Stimulated activated CD4-positive, alpha-beta T cell treated with anti-CD3 and anti-CD28 coated beads, Interleukin-4, amount 100 ng/mL, for 48 hours (primary cell): ENCODE data around the gene DNAJC7.
"Not testable (repeated sequence)": the region's sequence is repeated elsewhere in the genome, so short reads cannot be mapped to it uniquely, and the experiment has no call there.

Source experiments
- DNase-seq, 2 donors: peaks; one replicate each; pipeline ENCODE4 v3.0.0-alpha.2; 2020; ENCODE audit warnings: low read depth in 2 of 2

The DNAJC7 gene

DNA sequence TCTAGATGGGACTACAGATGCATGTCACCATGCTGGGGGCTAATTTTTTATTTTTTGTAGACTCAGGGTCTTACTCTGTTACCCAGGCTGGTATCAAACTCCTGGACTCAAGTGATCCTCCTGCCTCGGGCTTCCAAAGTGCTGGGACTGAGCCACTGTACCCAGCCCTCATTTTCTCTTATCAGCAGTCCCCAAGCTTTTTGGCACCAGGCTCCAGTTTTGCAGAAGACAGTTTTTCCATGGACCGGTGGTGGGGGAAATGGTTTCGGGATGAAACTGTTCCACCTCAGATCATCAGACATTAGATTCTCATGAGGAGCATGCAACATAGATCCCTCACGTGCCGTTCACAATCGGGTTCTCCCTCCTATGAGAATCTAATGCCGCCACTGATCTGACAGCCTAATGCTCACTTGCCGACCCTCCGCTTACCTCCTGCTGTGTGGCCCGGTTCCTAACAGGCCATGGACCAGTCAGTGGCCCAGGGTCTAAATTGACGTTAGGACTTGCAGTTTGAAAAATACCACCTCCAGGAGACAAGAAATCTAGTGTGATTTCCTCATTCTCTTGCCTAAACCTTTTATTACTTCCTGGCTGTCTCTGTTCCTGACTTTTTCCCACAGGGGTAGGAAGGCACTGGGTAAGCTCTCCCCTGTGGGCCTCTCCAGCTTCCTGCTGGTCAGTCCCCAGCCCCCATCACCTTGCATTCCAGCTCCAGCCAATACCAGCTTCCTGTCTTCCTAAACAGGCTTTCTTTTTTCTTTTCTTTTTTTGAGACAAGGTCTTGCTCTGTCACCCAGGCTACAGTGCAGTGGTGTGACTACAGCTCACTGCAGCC, 60.0 kb downstream of the DNAJC7 start:
- no peak for DNase-seq

- DNase-seq: no peak
Observed at GRCh38 chr17:41956522-41956921, 60.7 kb downstream of the DNAJC7 start.

DNA sequence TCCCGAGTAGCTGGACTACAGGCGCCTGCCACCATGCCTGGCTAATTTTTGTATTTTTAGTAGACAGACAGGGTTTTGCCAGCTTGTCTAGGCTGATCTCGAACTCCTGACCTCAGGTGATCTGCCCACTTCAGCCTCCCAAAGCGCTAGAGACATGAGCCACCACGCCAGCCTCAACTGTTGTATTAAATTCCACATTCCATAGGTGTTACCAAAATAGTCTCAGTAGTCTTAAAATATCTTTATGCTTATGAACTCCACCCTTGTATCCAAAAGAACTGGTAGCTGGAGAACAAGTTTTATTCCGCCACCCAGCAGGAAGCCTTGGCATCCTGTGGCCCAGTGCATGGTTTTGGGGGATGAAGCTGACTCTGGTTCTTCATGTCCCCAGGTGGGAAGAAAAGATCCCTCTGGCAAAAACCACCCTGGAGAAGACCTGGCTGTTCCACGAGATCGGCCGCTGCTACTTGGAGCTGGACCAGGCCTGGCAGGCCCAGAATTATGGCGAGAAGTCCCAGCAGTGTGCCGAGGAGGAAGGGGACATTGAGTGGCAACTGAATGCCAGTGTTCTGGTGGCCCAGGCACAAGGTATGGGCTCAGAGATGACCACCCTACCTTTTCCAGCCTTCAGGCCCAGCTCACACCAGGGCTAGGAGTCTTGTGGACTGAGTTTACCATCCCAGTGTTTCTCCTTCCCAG, 68.3 kb downstream of the DNAJC7 start:
- DNase-seq: no peak

DNA sequence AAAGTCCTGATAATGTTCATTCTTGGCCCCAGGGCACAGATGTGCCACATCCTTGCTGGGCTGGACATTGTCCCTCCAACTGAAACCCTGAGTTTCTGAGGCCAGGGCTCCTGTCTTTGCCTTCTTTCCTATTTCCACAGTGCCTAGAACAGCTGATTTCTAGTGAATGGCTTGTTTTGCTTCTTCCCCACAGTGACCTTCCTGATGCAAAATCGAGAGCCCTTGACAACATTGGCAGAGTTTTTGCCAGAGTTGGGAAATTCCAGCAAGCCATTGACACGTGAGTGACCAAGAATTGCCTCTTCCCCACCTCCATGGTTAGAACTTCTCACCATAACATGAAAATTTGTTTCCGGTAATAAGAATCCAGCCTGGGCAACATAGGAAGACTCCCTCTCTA, 72.3 kb downstream of the DNAJC7 start:
- DNase-seq: no peak

GRCh38 chr17:41943492-41943891, 73.7 kb downstream of the DNAJC7 start:
- DNase-seq: no peak

DNA sequence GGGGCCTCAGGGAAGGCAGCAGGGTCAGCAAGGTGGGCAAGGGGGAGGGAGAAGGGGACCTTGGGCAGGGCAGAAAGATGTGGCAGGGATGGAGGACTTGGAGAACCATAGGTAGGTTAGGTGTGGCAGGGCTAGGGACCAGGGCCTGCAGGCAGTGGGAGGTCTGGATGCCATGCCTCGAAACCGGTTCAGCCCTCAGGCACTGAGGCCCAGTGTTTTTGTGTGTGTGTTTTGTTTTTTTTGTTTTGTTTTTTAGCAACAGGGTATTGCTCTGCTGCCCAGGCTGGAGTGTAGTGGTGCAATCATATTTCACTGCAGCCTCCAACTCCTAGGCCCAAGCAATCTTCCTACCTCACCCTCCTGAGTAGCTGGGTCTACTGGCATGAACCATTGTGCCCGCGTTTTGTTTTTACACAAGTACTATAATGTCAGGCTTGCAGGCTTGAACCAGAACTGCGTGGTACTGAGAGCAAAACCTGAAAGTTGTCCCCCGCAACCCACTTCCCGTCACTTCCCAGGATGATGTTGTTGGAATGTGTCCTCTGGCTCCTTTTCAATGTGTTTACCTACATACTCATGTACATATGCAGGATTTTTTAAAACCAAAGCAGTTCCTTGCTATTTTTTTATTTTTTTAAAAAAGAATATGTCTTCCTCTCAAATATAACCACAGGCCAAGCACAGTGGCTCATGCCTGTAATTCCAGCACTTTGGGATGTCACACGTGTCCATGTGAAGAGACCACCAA, 74.4 kb downstream of the DNAJC7 start:
- no peak for DNase-seq

DNA sequence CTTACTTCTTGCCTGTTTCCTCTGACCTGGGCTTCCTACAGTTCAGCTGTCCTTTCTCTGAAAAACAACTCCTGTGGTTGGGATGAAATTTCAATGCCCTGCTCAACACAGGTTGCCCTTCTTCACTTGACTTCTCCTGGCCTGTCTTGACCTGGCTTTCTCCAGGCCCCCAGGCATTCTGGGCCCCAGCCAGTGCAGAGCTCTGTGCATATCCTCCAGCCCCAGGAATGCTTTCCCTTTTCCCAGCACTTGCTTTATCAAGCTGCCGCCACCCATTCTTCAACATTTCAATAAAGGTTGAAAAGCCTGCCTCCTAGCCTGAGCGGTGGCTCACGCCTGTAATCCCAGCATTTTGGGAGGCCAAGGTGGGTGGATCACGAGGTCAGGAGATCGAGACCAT, 76.1 kb downstream of the DNAJC7 start:
- DNase-seq: no peak

- DNase-seq: no peak
Observed at GRCh38 chr17:41939693-41940090, 77.5 kb downstream of the DNAJC7 start.

DNA sequence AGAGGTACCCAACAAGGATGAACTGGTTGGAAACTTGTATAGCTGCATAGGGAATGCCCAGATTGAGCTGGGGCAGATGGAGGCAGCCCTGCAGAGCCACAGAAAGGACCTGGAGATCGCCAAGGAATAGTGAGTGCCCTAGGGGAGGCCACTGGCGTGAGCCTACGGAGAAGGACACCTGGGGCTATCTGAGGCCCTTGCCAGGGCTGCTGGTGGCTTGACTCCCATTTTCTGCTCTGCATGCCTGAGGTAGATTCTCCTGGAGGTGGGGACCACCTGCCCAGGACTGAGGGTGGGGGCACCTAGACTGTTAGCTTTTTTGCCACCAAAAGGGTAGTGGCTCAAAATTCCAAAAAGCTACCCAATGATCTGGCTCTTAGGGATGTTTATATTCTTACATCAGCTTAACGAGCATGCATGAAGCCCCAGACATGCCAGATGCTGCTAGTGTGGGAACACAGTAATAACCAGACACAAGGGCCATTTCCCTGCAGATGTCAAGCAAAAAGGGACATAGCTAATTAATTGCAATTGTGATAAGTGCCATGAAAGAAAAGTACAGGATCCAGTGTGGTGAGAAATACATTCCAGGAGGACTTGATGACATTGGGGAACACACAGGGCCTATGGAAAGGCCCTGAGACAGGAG, 78.1 kb downstream of the DNAJC7 start:
- DNase-seq: no peak

DNA sequence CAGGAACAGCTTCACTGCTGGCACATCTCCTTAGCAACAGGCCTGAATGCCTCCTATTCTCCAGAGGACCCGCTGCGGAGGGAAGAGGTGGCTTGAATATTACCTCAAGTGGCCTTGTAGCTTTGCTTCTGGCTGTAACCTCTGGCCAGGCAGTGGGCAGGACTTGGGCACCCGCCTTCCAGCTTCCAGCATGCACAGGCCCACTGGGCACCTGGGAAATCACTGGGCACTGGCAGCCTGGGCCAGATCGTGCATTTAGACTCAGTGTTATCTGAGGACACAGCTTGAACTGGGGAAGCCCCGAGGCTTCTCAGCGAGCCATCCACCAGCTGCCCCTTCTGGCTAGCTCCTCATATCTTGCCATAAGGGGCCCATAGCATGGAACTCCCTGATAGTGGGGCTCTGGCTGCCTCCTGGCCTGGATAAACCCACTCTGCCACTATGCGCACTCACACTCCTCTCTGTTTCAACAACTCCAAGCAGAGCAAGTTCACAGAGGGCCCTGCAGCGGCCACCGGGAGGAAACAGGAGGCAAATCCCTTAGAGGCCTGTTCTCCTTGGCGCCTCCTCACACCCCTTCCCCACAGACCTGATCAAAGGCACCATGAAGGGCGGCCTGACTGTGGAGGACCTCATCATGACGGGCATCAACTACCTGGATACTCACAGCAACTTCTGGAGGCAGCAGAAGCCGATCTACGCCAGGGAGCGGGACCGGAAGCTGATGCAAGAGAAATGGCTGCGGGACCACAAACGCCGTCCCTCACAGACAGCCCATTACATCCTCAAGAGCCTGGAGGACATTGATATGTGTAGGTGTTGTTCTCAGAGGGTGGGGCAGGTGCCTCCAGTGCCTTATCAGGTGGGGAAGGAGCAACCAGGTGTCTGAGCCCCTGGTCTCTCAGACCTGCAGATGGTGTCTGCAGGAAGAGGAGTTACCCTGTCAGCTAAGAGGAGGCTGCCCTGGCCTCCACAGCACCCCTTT, 79.0 kb downstream of the DNAJC7 start:
- no peak for DNase-seq

GRCh38 chr17:41935641-41936040, 81.6 kb downstream of the DNAJC7 start:
- DNase-seq: no peak

DNA sequence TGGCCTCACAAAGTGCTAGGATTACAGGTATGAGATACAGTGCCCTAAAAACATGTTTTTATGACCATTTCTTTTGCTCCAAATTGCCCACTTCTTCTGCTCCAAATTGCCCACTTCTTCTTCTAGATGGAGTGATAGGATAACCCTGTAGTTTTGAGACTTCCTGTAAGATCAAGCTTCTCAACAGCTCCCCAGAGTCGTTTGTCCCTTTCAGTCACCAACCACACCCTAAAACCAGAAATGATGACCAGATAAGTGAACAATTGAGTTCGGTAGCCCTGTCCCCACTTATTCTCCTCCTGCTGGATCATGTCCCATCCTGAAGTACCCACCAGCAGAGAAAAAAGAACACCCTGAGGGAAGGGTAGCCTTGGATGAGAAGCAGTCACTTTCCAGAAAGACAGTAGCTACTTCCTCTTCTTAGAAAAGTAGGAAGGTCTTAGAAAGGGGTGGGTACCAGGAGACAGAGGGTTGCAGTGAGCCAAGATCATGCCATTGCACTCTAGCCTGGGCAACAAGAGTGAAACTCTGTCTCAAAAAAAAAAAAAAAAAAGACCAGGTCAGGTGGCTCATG, 84.3 kb downstream of the DNAJC7 start:
- no peak for DNase-seq

- not testable (repeated sequence) for DNase-seq
Observed at GRCh38 chr17:41931715-41932114, 85.5 kb downstream of the DNAJC7 start.

- DNase-seq: not testable (repeated sequence)
Observed at GRCh38 chr17:41930833-41931156, 86.4 kb downstream of the DNAJC7 start.

DNA sequence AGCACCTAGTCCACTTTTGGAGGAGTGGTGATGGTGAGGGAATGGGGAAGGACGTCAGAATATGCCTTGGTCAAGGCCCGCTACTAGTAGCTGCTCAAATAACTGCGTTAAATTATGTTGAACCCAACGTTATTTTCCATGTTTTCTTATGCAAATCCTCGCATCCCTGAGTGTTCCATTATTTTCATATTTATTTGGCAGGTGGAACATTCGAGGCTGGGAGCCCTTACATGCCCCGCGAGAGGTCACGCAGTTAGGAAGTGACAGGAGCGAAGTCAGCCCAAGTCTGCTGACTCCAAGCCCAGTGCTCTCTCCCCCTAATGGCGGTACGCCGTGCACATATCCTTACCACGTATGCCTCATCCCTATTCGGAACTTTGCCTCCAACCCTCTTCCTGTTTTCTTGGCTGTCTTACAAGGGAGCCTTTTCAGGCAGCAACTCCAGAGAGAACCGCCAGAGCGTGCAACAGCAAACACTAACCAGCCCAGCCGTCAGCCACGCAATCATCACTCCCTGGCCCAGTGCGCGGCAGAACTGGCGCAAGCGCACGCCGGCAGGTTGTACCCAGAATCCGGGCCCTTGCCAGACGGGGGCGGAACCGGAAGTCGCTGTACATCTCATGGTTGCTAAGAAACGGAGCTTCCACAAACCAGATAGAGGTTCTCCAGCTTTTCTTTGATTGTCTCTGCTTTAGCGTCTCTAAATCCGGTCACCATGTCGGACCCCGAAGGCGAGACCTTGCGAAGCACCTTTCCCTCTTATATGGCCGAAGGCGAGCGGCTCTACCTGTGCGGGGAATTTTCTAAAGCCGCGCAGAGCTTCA, 87.0 kb downstream of the DNAJC7 start, which contains the start of gene ODAD4:
Gene ODAD4 (plus strand): TSS at position 609 of the 824 bp plus-strand sequence. CDS start 107 bp downstream, at position 716.
- peak; percentile 90 to 95 for DNase-seq

DNA sequence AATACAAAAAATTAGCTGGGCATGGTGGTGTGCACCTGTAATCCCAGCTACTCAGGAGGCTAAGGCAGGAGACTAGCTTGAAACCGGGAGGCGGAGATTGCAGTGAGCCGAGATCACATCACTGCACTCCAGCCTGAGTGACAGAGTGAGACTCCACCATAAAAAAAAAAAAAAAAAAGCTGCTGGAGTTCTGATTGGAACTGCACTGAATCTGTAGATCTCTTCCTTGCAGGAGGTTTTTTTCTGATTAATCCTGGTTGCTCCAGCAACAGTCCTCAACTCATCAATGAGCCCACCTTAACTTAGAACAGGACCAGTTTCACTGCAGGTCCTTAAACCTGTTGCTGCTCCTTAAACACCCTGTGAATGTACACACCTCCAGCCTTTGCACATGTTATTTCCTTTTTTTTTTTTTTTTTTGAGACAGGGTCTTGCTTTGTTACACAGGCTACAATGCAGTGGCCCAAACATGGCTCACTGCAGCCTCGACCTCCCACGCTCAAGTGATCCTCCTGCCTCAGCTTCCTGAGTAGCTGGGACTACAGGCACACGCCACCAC, 88.5 kb downstream of the DNAJC7 start:
- no peak for DNase-seq
